ENCODE data around the gene GPR137.

Gene GPR137

DNA sequence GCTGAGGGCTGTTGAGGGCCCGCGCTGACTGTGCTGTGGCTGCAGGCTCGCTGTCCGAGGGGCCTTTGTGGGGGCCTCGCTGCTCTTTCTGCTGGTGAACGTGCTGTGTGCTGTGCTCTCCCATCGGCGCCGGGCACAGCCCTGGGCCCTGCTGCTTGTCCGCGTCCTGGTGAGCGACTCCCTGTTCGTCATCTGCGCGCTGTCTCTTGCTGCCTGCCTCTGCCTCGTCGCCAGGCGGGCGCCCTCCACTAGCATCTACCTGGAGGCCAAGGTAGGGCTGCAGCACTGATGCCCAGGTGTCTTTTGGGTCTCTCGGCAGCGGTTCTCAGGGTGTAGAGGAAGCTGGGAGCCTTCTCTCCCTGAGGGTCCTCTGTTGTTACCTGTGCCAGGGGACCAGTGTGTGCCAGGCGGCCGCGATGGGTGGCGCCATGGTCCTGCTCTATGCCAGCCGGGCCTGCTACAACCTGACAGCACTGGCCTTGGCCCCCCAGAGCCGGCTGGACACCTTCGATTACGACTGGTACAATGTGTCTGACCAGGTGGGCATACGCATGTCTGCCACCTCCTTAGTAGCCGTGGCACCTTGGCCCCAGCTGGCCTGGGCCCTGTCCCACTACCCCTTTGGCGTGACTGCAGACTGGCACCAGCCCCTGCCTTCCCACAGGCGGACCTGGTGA, 2.2 kb downstream of the GPR137 start:
- DNase-seq: no peak

DNA sequence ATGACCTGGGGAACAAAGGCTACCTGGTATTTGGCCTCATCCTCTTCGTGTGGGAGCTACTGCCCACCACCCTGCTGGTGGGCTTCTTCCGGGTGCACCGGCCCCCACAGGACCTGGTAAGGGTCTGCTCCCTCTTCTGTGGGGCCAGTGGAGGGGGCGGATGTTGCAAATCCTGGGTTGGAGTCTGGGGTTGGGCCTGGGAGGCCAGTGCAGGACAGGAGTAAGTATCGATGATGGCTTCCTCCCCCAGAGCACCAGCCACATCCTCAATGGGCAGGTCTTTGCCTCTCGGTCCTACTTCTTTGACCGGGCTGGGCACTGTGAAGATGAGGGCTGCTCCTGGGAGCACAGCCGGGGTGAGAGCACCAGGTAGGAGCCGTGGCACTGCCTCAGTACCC, 2.7 kb downstream of the GPR137 start:
- no peak for DNase-seq

DNA sequence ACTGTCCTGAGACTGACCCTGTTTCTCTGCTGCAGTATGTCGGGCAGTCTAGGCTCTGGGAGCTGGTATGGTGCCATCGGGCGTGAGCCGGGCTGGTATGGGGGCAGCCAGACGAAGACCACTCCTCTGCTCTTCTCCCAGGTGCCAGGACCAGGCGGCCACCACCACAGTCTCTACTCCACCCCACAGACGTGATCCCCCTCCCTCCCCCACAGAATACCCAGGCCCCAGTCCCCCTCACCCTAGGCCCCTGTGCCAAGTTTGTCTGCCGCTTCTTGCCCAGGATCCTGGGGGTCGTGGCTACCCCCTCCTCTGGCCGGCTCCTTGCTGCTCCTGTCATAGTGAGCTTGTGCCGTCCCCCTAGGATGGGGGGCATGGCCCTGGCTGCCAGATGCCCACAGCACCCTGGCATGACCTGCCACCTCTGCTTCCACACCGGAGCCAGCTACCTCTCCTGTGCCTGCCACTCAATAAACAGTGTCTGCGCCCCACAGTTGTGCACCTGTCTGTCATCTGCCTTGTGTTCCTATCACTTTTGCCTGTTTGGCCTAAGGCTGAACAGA, 3.4 kb downstream of the GPR137 start:
- no peak for DNase-seq

DNA sequence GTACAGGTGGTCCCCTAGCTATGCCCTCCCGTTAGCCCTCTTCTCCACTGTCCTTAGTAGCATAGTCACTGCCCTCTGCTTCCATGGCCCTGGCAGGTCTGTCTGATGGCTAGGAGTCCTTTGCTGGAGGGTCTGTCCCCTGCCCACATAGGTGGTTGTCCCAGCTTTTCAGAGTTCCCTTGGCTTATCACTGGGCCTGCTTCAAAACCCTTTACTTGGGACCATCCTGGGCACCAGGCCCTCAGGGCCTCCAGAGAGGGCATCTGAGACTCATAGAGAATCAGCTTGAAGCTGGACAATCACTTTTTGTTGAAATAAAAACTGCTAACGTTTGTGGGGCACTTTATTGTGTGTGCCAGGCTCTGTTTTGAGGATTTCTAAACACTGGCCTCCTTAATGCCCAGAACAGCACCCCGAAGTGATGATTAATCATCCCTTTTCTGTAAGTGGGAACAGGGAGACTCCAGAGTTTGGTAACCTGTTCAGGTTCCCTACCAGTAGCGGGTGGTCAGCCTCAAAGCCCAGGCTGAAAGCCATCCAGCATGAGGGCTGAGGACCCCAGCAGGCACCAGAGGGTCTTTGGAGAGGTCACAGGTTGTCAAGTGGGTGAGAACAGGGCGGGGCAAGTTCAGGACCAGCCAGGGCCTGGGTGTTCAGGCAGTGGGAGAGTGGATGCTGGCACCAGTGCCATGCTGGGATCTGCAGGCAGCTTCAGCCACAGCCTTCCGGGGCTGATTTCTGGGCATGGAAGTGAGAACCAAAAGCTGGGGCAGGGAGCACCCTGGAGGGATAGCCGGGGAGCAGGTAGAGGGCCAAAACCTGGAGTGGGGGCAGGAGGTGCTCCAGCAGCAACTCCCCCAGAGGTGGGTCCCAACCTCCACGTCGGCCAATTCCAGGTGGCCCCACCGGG, 5.0 kb downstream of the GPR137 start:
- no peak for DNase-seq

DNA sequence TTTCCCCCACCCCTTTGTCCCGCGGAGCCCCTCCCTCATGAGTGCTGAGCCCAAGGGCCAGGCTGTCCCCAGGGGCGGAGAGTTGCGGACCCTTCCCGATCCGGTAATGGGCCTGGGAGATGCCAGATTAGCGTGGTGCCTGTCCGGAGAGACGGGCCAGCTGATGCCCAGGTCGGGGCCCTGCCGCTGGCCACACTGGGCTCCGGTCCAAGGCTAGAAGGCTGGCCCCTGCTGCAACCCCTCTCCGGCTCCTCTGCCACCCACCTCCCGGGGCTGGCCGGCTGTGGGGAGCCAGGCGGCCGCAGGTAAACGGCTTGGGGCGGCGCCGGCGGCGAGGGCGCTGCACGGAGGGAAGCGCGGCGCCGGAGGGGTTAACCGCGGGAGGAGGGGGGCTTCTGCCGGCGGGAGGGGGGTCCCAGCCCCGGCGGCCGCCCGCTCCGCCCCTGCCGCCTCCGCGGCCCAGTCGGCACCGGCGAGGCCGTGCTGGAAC, 5.7 kb downstream of the GPR137 start, which contains the start of gene KCNK4:
KCNK4 (plus strand) TSS at position 41 of the 490 bp plus-strand sequence. CDS start 1,717 bp downstream, outside the sequence.
- DNase-seq: no peak

DNA sequence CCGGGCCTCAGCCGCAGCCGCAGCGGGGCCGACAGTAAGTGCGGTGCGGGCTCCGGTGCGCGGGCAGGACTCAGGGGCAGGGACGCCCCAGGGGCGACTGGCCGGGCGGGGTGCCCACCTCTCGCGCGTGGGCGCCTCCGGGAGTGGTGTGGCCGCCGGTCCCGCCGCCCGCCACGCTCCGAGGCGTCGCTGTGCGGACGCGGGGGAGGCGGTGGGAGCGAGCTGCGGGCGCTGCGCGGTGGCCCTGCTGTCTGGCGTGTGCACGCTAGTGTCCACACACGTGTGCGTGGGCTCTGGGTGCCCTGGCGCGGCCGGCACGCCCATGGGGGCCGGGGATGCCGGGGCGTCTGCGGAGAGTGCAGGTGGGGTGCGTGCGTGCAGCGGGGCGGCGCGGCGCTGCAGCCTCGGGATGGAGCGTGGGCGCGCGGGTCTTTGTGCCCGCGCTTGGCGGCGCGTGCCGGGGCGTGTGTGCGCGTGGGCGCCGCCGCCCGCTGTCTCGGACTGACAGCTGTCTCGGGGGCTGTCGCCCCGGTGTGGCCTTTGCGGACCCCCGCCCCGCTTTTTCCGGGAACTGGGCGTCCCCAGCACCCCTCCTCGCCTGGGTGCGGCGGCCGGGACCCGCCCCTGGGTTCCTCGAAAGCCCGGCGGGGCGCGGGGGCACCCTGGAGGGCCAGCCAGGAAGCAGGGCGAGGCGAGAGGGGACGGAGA, 6.3 kb downstream of the GPR137 start:
- DNase-seq: no peak

DNA sequence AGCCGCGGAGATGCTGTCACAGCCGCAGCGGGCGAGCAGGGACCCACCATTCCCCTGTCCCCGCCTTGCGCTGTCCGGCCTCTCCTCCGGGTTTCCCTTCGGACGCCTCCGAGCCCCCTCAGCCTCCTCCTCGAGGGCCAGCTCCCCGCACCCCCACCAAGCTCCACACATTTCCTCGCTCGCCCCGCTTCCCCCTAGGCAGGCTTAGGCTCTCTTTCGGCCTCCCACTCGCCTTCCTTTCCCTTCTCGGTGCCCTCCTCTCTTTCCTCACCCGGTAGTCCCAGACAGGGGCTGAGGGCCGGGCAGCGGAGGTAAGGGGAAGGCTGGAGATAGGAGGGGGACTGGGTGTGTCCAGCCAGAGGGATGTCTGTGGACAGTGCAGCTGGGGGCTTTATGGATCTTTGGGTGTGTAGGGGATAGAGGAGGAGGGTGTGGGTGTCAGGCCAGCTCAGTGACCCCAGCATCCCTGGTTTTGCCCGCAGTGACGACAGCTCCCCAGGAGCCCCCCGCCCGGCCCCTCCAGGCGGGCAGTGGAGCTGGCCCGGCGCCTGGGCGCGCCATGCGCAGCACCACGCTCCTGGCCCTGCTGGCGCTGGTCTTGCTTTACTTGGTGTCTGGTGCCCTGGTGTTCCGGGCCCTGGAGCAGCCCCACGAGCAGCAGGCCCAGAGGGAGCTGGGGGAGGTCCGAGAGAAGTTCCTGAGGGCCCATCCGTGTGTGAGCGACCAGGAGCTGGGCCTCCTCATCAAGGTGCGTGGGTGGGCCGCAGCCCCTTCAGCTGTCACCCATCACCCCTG, 7.0 kb downstream of the GPR137 start:
- DNase-seq: no peak

DNA sequence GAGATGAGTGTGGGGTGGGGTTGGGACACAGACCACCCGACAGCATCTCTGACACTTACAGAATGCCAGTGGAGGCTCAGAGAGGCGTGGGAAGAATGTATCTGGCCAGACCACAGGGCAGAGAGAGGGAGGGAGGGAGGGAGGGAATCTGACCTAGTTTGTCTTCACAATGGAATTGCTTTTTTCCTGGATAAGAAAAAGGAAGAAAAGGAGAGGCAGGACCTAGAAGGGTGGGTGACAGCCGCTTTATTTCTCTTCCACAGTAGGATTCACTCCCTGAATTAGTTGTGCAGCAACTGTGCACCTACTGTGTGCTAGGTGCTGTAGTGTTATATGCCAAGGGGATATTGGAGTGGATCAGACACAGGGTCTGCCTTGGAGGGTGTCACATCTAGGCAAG, 9.1 kb downstream of the GPR137 start:
- DNase-seq: no peak

DNA sequence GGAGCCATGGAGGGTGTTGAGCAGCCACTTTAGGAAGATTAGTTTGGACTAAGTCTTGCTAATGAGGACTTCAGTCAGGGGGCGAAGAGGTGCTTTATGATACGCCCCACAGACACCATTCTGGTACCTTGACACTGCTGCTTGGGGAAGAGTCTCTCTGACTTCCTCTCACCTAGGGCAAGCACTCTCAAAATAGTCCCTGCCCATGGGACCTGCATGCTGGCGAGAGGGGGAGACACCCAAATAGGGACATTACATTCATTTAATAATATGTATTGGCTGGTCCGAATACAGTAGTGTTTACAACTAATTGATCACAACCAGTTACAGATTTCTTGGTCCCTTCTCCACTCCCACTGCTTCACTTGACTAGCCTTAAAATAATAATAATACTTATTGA, 10.1 kb downstream of the GPR137 start:
- DNase-seq: no peak

DNA sequence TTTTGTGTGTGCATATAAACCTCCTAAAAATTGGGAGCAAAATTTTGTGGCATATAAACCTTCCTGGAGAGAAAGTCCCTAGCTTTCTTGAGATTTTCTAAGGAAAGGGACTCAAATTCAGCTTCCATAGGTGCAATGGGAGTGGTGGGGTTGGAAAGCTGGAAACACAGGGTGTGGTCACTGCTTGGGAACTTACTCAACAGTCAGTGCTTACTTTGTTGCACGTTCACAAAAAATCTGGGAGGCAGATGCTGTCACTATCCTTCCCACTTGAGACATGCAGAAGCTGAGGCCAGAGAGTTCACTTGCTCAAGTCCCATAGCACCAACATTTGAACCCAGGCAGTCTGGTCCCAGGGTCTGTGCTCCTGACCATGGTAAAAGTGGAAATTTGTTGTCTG, 10.6 kb downstream of the GPR137 start:
- DNase-seq: no peak

DNA sequence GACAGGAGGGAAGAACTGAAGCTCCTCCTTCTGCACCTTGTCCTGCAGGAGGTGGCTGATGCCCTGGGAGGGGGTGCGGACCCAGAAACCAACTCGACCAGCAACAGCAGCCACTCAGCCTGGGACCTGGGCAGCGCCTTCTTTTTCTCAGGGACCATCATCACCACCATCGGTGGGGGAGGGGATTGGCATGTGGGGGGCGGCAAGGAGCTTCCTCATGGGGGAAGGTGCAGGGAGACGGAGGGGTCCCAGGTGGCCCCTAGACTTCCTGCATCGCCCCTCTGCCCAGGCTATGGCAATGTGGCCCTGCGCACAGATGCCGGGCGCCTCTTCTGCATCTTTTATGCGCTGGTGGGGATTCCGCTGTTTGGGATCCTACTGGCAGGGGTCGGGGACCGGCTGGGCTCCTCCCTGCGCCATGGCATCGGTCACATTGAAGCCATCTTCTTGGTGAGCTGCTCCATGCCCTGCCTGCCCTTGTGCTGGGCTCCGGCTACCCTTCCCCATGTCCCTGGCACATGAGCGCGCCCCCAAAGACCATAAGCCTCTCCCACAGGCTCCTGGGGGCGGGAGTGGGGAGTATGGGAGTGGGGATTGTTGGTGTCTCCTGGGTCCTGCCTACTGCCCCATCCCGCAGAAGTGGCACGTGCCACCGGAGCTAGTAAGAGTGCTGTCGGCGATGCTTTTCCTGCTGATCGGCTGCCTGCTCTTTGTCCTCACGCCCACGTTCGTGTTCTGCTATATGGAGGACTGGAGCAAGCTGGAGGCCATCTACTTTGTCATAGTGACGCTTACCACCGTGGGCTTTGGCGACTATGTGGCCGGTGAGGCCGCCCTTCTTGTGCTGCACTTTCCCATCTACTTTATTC, 11.4 kb downstream of the GPR137 start:
- no peak for DNase-seq

DNA sequence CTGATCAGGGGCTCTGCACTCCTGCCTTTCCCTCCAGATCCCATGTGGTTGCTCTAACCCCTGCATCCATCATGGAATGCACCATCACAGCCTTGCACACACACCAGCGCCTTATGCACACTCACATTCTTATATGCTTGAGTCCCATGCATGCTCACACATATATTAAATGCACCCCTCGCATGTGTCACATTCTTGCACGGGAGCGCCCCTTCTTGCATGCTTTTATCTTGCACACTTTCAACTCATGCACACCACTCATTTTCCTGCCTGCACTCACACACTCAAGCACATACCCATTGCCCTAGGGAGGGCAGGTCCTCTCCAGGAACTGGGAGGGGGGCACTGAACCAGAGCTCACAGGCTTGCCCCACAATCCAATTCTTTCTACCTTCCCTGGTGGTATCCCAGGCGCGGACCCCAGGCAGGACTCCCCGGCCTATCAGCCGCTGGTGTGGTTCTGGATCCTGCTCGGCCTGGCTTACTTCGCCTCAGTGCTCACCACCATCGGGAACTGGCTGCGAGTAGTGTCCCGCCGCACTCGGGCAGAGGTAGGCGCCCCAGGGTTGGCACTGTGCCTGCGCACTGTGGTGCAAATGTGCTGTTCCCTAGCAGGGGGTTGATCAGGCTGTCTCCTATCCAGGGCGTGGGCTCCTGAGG, 12.2 kb downstream of the GPR137 start:
- no peak for DNase-seq

DNA sequence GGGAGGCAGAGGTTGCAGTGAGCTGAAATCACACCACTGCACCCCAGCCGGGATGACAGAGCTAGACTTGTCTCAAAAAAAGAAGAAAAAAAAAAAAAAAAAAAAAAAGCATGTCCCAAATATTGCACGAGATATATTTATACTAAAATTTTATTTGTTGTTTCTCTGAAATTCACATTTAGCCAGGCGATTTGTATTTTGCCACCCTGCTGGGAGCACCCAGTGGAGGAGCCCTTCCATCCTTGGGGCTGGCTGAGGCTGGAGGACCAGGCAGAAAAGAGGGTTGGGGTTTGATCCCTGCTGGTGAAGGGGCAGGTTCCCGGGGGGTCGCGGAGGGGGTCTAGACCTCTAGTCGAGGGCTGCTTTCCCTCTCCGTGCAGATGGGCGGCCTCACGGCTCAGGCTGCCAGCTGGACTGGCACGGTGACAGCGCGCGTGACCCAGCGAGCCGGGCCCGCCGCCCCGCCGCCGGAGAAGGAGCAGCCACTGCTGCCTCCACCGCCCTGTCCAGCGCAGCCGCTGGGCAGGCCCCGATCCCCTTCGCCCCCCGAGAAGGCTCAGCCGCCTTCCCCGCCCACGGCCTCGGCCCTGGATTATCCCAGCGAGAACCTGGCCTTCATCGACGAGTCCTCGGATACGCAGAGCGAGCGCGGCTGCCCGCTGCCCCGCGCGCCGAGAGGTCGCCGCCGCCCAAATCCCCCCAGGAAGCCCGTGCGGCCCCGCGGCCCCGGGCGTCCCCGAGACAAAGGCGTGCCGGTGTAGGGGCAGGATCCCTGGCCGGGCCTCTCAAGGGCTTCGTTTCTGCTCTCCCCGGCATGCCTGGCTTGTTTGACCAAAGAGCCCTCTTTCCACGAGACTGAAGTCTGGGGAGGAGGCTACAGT, 13.6 kb downstream of the GPR137 start:
- no peak for DNase-seq

DNA sequence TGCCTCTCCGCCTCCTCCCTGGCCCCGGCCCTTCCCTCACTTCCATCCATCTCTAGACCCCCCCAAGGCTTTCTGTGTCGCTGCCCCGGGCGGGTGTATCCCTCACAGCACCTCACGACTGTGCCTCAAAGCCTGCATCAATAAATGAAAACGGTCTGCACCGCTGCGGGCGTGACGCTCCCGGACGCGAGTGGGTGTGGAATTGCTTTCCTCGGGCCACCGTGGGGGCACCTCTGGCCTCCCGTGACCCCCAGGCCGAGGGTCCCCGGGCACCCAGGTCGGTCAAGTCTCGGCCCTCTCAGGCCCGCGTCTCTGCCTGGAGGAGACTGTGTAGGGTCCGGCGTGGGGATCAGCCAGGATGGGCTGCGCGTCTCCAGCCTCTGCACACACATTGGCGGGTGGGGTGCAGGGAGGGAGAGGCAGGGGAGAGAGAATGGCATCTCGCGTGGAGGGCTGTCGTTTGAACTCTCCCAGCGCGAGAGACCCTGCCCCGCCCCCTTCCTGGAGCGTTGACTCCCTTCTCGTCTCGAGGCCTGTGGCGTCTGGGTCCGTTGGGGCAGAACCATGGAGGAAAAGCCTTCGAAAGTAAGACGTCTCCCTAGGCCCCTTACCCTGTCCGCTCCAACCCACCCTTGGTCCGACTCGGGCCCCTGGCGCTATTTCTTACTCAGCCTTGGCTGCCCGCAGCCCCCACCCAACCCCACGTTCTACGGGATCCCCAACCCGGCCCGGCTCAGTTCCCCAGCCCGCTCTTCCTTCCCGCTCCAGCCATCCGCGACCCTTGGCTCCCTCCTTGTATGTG, 14.4 kb downstream of the GPR137 start, which contains the start of gene CATSPERZ:
CATSPERZ (plus strand) TSS at position 512 of the 802 bp plus-strand sequence; CDS start at position 565, 53 bp downstream.
- DNase-seq: no peak

DNA sequence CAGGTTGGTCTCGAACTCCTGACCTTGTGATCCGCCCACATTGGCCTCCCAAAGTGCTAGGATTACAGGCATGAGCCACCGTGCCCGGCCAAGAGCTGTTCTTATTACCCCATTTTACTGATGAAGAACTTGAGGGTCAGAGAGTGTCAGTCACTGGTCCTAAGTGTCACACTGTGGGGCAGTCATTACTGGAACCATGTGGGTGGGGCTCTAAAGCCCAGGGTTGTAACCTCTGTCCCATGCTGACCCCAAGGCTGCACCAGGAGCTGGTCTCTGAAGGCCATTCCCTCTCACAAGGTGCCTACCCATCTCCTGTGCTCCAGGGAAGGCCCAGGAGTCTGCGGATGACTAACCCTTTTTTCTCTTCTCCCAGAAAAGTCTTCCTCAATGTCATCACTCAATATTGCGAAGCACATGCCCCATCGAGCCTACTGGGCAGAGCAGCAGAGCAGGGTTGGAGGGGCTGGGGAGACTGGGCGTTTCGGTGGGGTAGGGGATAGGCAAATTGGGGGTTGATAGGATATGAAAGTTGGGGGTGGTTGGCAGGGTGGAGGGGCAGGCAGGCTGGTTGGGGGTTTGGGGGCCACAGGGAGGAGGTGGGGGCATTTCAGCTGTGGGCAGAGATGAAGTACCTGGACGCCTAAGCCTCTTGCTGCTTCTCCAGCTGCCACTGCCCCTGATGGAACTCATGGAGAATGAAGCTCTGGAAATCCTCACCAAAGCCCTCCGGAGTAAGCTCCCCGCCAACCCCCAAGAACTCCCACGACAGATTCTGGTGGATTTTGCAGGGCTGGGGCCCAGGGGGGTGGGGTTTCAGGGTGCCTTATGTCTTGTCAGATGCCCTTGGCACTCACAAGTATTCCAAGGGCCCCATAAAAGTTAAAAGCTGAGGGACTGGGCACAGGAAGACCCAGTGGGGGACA, 17.7 kb downstream of the GPR137 start:
- no peak for DNase-seq

DNA sequence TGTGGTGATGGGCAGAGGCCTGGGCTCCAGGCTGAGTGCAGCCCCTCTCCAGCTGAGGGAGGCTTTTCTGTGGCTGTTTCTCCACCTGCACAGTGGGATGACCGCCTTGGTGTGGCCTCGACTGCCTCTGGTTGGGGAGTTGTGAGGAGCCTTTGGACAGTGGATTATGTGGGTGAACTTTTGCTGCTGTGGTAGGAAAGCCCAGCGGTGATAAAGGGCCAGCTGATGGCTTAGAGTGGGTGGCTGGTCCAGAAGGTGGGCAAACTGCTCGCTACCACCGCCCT, 18.3 kb downstream of the GPR137 start:
- DNase-seq: no peak

DNA sequence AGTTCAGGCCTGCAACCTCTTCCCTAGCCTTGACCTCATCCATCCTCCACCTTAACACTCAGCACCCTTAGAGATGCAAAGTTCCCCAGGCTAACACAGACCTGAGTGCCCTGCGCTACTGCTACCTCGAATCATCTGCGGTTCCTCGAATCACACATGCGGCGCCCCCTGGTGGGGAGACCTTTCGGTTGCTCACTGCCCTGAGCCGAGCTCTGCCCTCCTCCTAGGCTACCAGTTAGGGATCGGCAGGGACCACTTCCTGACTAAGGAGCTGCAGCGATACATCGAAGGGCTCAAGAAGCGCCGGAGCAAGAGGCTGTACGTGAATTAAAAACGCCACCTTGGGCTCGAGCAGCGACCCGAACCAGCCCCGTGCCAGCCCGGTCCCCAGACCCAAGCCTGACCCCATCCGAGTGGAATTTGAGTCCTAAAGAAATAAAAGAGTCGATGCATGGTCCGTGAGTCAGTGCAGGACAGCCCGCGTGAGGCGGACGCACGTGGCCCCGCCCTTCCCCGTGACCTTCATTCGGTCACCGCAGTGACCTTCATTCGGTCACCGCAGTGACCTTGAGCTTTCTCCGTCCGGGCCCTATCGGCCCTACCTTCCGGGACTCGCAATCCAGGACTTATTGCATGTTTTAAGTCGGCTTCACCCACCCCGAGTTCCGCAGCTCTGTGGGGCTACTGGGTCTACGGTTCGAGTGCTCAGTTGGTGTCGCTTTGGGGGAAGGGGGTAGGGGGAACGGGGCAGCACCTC, 18.8 kb downstream of the GPR137 start:
- peak; percentile 92 for DNase-seq

All from effector CD4-positive, alpha-beta T cell (primary cell).